GM10248 (cell line): ENCODE measurements around the gene CLINT1.

Experiments used
- CTCF ChIA-PET: fragments of 300-600 bp; sonication (Branson Sonifier 250); formaldehyde crosslinking; extraction: SDS; loops from one replicate; lab custom pipeline; 2021; ENCODE audit warnings: antibody characterized with exemption; lab: Yijun Ruan, JAX
- POLR2A ChIA-PET: fragments of 350-650 bp; sonication (Branson Sonifier 250); formaldehyde crosslinking; extraction: SDS; loops from one replicate; lab custom pipeline; 2020; ENCODE audit warnings: antibody characterized with exemption; lab: Yijun Ruan, JAX
- DNase-seq: peaks from one replicate; pipeline ENCODE4 v3.0.0; 2012; ENCODE audit errors: extremely low spot score
- TF ChIP-seq, protein P1 (sequence below): IDR thresholded peaks from 2 replicates; pipeline ENCODE4 v1.5.1; 2012; ENCODE audit warnings: mild to moderate bottlenecking, low read depth; ENCODE audit errors: extremely low read depth, missing control alignments, control extremely low read depth

The CLINT1 gene

DNA sequence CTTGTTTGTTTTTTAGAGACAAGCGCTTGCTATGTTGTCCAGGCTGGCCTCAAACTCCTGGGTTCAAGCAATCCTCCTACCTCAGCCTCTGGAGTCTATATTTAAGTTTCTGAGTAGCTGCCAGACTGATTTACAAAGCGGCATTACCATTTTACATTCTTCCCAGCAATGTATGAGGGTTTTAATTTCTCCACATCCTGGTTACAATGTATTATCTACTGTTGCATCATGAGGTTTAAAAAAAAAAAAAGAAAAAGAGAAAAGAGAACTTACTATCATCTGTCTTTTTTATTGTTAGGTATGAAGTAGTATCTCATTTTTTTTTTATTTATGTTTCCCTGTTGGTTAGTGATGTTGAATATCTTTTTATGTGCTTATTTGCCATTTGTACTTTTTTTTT, 18.9 kb upstream of the CLINT1 start:
- ChIA-PET CTCF (interaction anchor here (0.6 to 1.5 kb wide), 2 partner anchors 10 to 52 kb away, joined by 3 read pairs; no protein-coding TSS in a partner anchor), POLR2A (no interaction called here)
- DNase-seq, result no peak
- TF ChIP-seq, protein P1, sequence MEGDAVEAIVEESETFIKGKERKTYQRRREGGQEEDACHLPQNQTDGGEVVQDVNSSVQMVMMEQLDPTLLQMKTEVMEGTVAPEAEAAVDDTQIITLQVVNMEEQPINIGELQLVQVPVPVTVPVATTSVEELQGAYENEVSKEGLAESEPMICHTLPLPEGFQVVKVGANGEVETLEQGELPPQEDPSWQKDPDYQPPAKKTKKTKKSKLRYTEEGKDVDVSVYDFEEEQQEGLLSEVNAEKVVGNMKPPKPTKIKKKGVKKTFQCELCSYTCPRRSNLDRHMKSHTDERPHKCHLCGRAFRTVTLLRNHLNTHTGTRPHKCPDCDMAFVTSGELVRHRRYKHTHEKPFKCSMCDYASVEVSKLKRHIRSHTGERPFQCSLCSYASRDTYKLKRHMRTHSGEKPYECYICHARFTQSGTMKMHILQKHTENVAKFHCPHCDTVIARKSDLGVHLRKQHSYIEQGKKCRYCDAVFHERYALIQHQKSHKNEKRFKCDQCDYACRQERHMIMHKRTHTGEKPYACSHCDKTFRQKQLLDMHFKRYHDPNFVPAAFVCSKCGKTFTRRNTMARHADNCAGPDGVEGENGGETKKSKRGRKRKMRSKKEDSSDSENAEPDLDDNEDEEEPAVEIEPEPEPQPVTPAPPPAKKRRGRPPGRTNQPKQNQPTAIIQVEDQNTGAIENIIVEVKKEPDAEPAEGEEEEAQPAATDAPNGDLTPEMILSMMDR, result no peak

DNA sequence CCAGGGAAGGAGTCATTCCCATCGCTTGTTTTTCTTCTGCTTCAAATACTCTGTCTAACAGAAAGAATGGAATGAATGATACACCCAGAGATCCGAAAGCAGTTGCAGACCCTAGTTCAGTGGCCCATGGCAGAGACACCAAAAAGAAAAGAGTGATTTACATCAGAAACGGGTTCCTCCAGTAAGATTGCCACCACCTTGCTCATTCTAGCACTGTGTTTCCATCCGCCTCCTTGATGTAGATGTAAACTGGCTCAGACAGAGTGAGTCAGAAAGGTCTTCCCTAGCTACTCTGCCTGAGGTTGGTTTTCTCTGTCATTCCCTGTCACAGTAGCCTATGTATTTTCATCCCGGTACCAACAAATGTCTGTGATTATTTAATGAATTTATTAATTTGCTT, 15.9 kb upstream of the CLINT1 start:
- POLR2A ChIA-PET, result no interaction called here
- TF ChIP-seq, protein P1, result no peak
- CTCF ChIA-PET, result no interaction called here
- no peak for DNase-seq

DNA sequence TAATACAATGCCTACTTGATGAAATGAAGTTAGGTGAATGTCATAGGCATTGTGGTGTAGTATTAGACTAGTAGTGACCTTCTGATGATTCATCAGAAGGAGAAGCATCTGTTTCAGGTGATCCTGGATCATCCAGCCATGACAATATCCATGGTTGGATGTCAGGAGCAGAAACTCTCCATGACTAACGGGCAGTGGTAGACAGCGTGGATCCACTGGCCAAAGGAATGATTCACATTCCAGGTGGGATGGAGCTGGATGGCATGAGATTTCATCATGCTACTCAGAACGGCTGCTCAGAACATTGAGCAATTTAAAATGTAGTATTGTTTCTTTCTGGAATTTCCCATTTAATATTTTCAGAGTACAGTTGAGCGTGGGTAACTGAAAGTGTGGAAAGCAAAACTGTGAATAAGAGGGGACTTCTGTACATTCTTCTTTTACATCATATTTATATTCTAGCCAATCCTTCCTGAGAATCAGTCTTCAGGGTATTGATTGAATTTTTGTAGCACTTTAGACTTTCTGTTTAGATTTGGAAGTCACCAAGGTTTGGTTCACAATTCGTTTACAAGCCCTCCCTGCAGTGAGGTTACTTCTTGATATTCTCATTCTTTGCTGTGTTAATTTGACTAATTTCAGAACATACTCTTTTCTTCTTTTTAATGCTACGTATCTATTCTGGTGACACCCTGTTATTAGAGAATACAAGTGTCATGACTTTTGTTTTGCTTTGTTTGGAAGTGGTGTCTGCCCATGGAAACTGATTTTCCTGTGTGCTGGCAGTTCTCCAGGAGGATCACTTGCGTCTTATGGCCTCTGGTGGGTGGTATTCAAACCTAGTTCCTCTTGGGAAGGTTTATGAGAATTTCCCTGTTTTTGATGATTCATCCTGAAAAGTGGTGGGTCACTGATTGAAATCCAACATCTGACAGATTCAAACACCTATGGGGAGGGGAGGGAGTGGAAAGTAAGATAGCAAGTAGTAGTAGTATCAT, 12.2 kb upstream of the CLINT1 start:
- POLR2A ChIA-PET, result no interaction called here
- DNase-seq, result no peak
- TF ChIP-seq, protein P1, result no peak
- CTCF ChIA-PET, result interaction anchor here (1.6 kb wide), 2 partner anchors 14 to 19 kb away, joined by 3 read pairs; no protein-coding TSS in a partner anchor

DNA sequence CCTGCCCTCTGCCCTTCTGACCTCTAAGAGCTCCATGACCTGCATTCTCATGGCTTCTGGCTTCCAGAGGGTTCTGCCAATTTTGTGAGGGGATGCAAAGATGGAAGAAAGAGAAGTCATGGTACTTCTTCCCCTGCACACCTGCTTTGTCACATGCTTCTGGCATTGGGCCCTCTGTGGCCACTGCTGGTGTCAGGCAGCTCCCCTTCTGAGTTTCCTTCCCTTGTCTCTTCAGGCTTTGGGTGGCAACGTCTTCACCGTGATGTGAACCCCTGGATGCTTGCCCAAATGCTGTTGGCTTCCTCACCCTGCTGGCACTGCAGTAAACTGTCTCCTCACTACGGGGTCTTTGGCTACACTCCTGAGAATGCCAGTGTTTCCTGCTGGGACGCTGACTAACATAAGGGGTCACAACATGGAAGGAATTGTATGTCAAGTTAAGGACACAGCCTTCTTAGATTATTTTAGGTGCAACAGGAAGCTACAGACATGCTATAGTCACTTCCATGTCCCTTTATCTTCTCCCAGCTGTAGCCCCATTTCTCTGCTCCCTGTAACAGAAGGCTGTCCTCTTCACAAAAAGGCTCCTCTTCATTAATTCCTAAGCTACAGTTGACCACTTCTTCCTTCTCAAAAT, 8.9 kb upstream of the CLINT1 start:
- CTCF ChIA-PET, result interaction anchor here (0.7 to 1.7 kb wide), 3 partner anchors 10 to 13 kb away, joined by 3 to 5 read pairs (median 3); no protein-coding TSS in a partner anchor
- TF ChIP-seq, protein P1, result no peak
- POLR2A ChIA-PET, result no interaction called here
- DNase-seq, result no peak

DNA sequence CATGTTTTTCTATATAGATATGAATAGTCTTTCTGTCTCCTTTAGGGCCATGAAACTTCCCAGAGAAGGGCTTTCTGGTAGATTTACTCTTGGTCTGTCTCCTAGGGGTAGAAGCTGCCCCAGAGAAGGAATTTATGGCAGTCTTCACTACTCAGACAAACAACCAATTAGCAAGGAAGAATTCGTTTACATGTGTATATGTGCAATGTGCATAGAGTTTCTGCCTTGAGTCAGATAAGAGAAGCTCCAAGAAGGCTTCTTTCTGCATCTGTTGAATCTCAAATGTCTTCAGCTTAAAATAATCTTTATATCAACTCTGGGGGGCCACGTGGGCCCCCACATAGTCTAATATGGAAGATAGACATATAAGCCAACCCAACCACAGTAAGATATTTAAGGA, 7.6 kb upstream of the CLINT1 start:
- CTCF ChIA-PET, result interaction anchor here (1.3 kb wide), 1 partner anchor 52 kb away, joined by 3 read pairs; no protein-coding TSS in a partner anchor
- TF ChIP-seq, protein P1, result no peak
- POLR2A ChIA-PET, result no interaction called here
- DNase-seq, result no peak

DNA sequence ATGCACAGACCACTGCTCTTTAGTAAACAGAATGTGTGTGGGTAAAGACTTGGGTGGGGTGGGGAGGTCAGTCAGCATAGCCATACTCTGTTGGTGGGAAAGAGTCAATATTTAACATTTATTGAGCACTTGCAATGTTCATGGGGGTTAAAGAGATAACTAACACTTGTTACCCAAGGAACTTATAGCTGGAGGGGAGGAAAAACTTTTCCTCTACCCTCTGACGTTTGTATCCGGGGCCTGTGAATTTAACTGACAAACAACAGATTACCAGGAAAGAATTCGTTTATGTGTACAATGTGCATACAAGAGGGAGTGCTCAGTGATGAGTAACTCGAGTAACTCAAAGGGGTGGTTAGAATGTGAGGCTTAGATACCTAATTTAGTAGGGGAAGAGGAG, 6.8 kb upstream of the CLINT1 start:
- ChIA-PET POLR2A (no interaction called here), CTCF (interaction anchor here (1.0 to 1.6 kb wide), 5 partner anchors 10 to 83 kb away, joined by 3 to 4 read pairs (median 3); no protein-coding TSS in a partner anchor)
- TF ChIP-seq, protein P1, result no peak
- no peak for DNase-seq
